ENCODE measurements around the gene ZNF232. TPM values are rescaled to one million over a fixed set of nuclear protein-coding genes. Genes with fewer than 3 reads are reported as not detected.
"Not testable (repeated sequence)": the region's sequence is repeated elsewhere in the genome, so short reads cannot be mapped to it uniquely, and the experiment has no call there.

Gene ZNF232
- total and polyA plus RNA-seq, 2 of the 13 experiments (the other 11 are each of a cell fraction or from before 2014, with no cell fraction given) = 7.8 to 28.7 TPM

DNA sequence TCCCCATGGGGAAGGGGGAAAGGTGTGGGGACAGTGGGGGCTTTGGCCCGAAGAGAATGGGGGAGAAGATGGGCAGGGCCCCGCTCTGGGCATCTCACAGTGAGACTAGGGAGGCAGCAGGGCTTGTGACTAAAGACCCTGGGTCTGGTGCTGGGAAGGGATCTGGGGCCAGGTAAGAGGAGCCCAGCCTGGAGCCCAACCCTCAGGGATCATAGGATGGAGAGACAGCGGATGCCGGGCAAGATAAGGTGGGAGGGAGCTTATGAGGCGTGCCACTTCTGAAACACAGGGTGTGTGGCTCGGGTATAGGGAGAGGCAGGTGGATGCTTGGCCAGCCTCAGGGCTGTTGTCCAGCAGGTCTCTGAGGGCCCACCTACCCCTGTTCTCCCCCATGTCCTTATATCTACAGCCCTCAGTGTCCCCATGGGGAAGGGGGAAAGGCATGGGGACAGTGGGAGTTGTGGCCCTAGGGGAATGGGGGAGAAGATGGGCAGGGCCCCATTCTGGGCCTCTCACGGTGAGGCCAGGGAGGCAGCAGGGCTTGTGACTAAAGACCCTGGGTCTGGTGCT, 19.6 kb upstream of the ZNF232 start:
- in situ Hi-C loops (cut with HindIII; ENCODE audit: extremely low pct_ligation_motif_present, low pct_unique_long_range_greater_than_20kb) = no loop called here
- no TSS peak for BruUV-seq (replicated peaks)

DNA sequence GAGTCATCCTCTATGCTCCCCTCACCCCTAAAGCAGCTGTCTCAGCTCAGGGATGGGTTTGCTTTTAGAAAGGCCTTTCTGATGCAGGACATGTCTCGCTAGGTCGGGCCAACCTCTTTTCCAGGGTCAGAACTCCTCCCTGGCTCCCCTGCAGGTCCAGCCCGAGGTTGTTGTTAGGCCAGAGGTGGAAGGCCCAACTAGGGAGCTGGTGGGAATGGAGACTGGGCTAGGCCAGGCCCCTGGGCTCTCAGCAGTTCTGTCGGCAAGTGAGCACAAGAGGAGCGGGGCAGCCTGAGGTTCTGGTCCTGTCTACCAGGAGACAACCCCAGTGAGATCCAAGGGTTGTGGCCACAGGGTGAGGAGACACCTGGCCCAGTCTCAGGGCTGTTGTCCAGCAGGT, 19.0 kb upstream of the ZNF232 start:
- H3K36me3 ChIP-seq (replicated peaks in 1 of 2; ENCODE audit: control insufficient read depth in 1 of 2, insufficient read depth in 2 of 2, low read length in 2 of 2); in situ Hi-C loops (cut with HindIII; ENCODE audit: extremely low pct_ligation_motif_present, low pct_unique_long_range_greater_than_20kb); H3K4me1 ChIP-seq (ENCODE audit: insufficient read depth, low read length); H3K9ac ChIP-seq (ENCODE audit: insufficient read depth, low read depth, low read length); H3K9me3 ChIP-seq (ENCODE audit: low read length); CTCF ChIA-PET (ENCODE audit: low intra/inter-chr PET ratio, low total read pairs); H3K27ac ChIP-seq (ENCODE audit: extremely low read length, insufficient read depth, low read length); H3K4me3 ChIP-seq (replicated peaks in 1 of 3; ENCODE audit: insufficient read depth in 1 of 3, low read depth in 2 of 3, low read length in 3 of 3); BruUV-seq (replicated peaks); ATAC-seq; FAIRE-seq; H2AFZ ChIP-seq (ENCODE audit: low read length); POLR2A ChIA-PET; H4K20me1 ChIP-seq (ENCODE audit: insufficient read depth, low read length); H3K79me2 ChIP-seq (ENCODE audit: insufficient read depth, low read length); intact Hi-C loops (cut with micrococcal nuclease; ENCODE audit: unreplicated experiment); DNase-seq (ENCODE audit: low spot score); H3K4me2 ChIP-seq (ENCODE audit: low read depth, low read length): not testable (repeated sequence)
- 20% methylated on average over 2 of the region's 5 CpGs for WGBS (ENCODE audit: low lambda C conversion rate)
- peaks cover 2 to 19% of the 10 kb centered on the region in 2 experiments; a peak in 4 of 5 replicates for H3K27me3 ChIP-seq (ENCODE audit: control insufficient read depth in 1 of 2, insufficient read depth in 2 of 2, low read length in 2 of 2)

More for the DNA sequence above, 19.6 kb upstream of the ZNF232 start:
- H3K36me3 ChIP-seq (replicated peaks in 1 of 2; ENCODE audit: control insufficient read depth in 1 of 2, insufficient read depth in 2 of 2, low read length in 2 of 2) = no peaks in the 10 kb centered on the region
- CTCF ChIA-PET (ENCODE audit: low intra/inter-chr PET ratio, low total read pairs) = no interaction called here
- POLR2A ChIA-PET = no interaction called here
- H3K9ac ChIP-seq (ENCODE audit: insufficient read depth, low read depth, low read length) = no peak overlapping the region
- no peaks in the 10 kb centered on the region for H3K9me3 ChIP-seq (ENCODE audit: low read length)
- peaks cover 9% of the 10 kb centered on the region for H3K4me1 ChIP-seq (ENCODE audit: insufficient read depth, low read length)
- no peak overlapping the region for H3K27ac ChIP-seq (ENCODE audit: extremely low read length, insufficient read depth, low read length)
- DNase-seq (ENCODE audit: low spot score) = no peak
- peaks cover 2 to 24% of the 10 kb centered on the region in 2 experiments; a peak in 4 of 5 replicates for H3K27me3 ChIP-seq (ENCODE audit: control insufficient read depth in 1 of 2, insufficient read depth in 2 of 2, low read length in 2 of 2)
- 30% methylated on average over 6 of the region's 7 CpGs for WGBS (ENCODE audit: low lambda C conversion rate)
- no peaks in the 10 kb centered on the region for H3K79me2 ChIP-seq (ENCODE audit: insufficient read depth, low read length)
- H4K20me1 ChIP-seq (ENCODE audit: insufficient read depth, low read length) = no peaks in the 10 kb centered on the region
- intact Hi-C loops (cut with micrococcal nuclease; ENCODE audit: unreplicated experiment) = no loop called here
- no peak for ATAC-seq
- H3K4me3 ChIP-seq (replicated peaks in 1 of 3; ENCODE audit: insufficient read depth in 1 of 3, low read depth in 2 of 3, low read length in 3 of 3) = no peak overlapping the region
- H2AFZ ChIP-seq (ENCODE audit: low read length) = no peak overlapping the region
- no peak overlapping the region for H3K4me2 ChIP-seq (ENCODE audit: low read depth, low read length)
- no peak for FAIRE-seq
- TF ChIP-seq, protein P1, sequence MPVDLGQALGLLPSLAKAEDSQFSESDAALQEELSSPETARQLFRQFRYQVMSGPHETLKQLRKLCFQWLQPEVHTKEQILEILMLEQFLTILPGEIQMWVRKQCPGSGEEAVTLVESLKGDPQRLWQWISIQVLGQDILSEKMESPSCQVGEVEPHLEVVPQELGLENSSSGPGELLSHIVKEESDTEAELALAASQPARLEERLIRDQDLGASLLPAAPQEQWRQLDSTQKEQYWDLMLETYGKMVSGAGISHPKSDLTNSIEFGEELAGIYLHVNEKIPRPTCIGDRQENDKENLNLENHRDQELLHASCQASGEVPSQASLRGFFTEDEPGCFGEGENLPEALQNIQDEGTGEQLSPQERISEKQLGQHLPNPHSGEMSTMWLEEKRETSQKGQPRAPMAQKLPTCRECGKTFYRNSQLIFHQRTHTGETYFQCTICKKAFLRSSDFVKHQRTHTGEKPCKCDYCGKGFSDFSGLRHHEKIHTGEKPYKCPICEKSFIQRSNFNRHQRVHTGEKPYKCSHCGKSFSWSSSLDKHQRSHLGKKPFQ (CRISPR knock-in tag; IDR thresholded peaks at IDR 0.05; ENCODE audit: insufficient replicate concordance) = no peak
- TF ChIP-seq, protein P2, sequence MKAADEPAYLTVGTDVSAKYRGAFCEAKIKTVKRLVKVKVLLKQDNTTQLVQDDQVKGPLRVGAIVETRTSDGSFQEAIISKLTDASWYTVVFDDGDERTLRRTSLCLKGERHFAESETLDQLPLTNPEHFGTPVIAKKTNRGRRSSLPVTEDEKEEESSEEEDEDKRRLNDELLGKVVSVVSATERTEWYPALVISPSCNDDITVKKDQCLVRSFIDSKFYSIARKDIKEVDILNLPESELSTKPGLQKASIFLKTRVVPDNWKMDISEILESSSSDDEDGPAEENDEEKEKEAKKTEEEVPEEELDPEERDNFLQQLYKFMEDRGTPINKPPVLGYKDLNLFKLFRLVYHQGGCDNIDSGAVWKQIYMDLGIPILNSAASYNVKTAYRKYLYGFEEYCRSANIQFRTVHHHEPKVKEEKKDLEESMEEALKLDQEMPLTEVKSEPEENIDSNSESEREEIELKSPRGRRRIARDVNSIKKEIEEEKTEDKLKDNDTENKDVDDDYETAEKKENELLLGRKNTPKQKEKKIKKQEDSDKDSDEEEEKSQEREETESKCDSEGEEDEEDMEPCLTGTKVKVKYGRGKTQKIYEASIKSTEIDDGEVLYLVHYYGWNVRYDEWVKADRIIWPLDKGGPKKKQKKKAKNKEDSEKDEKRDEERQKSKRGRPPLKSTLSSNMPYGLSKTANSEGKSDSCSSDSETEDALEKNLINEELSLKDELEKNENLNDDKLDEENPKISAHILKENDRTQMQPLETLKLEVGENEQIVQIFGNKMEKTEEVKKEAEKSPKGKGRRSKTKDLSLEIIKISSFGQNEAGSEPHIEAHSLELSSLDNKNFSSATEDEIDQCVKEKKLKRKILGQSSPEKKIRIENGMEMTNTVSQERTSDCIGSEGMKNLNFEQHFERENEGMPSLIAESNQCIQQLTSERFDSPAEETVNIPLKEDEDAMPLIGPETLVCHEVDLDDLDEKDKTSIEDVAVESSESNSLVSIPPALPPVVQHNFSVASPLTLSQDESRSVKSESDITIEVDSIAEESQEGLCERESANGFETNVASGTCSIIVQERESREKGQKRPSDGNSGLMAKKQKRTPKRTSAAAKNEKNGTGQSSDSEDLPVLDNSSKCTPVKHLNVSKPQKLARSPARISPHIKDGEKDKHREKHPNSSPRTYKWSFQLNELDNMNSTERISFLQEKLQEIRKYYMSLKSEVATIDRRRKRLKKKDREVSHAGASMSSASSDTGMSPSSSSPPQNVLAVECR (CRISPR knock-in tag; IDR thresholded peaks at IDR 0.05; ENCODE audit: borderline replicate concordance) = no peak
- TF ChIP-seq YY1 (IDR thresholded peaks at IDR 0.05; ENCODE audit: insufficient read depth, insufficient replicate concordance, low read depth, low read length) (no peak), TOE1 (CRISPR knock-in tag; IDR thresholded peaks at IDR 0.05) (no peak), ELF3 (CRISPR knock-in tag; IDR thresholded peaks at IDR 0.05) (no peak), ZNF263 (CRISPR knock-in tag; IDR thresholded peaks at IDR 0.05) (no peak), ZNF124 (CRISPR knock-in tag; IDR thresholded peaks at IDR 0.05) (no peak)
